Progenitor cell of endocrine pancreas (in vitro differentiated cells): ENCODE measurements around the gene DNAJC1. TPM values are rescaled to one million over a fixed set of nuclear protein-coding genes. Genes with fewer than 3 reads are reported as not detected.

Experiments used
- DNase-seq: peaks from one replicate; pipeline ENCODE4 v3.0.0; 2021; ENCODE audit warnings: low spot score; ENCODE audit not compliant: unreplicated experiment
- H3K27ac Mint-ChIP-seq: 2 replicates; pipeline ENCODE4 v1.8.0; 2021; ENCODE audit warnings: mild to moderate bottlenecking, moderate library complexity, mixed read lengths
- H3K27me3 Mint-ChIP-seq: 2 replicates; pipeline ENCODE4 v1.8.0; 2021; ENCODE audit warnings: mixed read lengths
- H3K36me3 Mint-ChIP-seq: 2 replicates; pipeline ENCODE4 v1.8.0; 2022; ENCODE audit warnings: mixed read lengths; ENCODE audit not compliant: insufficient read depth
- H3K4me1 Mint-ChIP-seq: 2 replicates; pipeline ENCODE4 v1.8.0; 2021; ENCODE audit warnings: low read depth, mixed read lengths
- H3K4me3 Mint-ChIP-seq: 2 replicates; pipeline ENCODE4 v1.8.0; 2021; ENCODE audit warnings: low read depth, mild to moderate bottlenecking, moderate library complexity, mixed read lengths
- H3K9me3 Mint-ChIP-seq: 2 replicates; pipeline ENCODE4 v1.8.0; 2021; ENCODE audit warnings: low read depth, mixed read lengths
- CTCF ChIP-seq: fragments of 200-600 bp; sonication (generic); IDR thresholded peaks from one replicate; pipeline ENCODE4 v1.5.0; 2021; ENCODE audit warnings: antibody characterized with exemption, mild to moderate bottlenecking; ENCODE audit not compliant: unreplicated experiment
- total RNA-seq: library from RNA; stranded (reverse); gene quantifications from 2 replicates; pipeline ENCODE4 v1.2.1, GENCODE V29; 2021

Gene DNAJC1
- total RNA-seq, 1 donor from 2014 or later: 28.5 TPM

- TF ChIP-seq CTCF: no peak
- H3K4me1 Mint-ChIP-seq: peaks cover 29% of the 10 kb centered on the region
- no peaks in the 10 kb centered on the region for H3K9me3 Mint-ChIP-seq
- H3K36me3 Mint-ChIP-seq: no peaks in the 10 kb centered on the region
- no peak overlapping the region for H3K27ac Mint-ChIP-seq
- DNase-seq: no peak
- no peaks in the 10 kb centered on the region for H3K27me3 Mint-ChIP-seq
- no peak overlapping the region for H3K4me3 Mint-ChIP-seq
These were observed 30.9 kb downstream of the DNAJC1 start for GRCh38 chr10:21972584-21972983.

- H3K4me1 Mint-ChIP-seq: peaks cover 9% of the 10 kb centered on the region
- no peak for DNase-seq
- peaks cover 16% of the 10 kb centered on the region for H3K9me3 Mint-ChIP-seq
- peaks cover 6% of the 10 kb centered on the region for H3K36me3 Mint-ChIP-seq
- H3K27me3 Mint-ChIP-seq: no peaks in the 10 kb centered on the region
- no peak overlapping the region for H3K4me3 Mint-ChIP-seq
- TF ChIP-seq CTCF: no peak
- no peak overlapping the region for H3K27ac Mint-ChIP-seq
These were observed 33.9 kb downstream of the DNAJC1 start for GRCh38 chr10:21969326-21970287.

- Mint-ChIP-seq H3K27me3 (no peaks in the 10 kb centered on the region), H3K27ac (no peak overlapping the region), H3K4me1 (no peaks in the 10 kb centered on the region), H3K4me3 (no peak overlapping the region), H3K9me3 (peaks cover 17% of the 10 kb centered on the region), H3K36me3 (peaks cover 6% of the 10 kb centered on the region)
- TF ChIP-seq CTCF: no peak
- DNase-seq: no peak
These were observed 38.4 kb downstream of the DNAJC1 start for GRCh38 chr10:21964983-21965665.

- DNase-seq: no peak
- Mint-ChIP-seq H3K36me3 (peaks cover 6% of the 10 kb centered on the region), H3K9me3 (peaks cover 17% of the 10 kb centered on the region), H3K4me3 (no peak overlapping the region), H3K27me3 (no peaks in the 10 kb centered on the region), H3K4me1 (no peaks in the 10 kb centered on the region), H3K27ac (no peak overlapping the region)
- TF ChIP-seq CTCF: no peak
These were observed 41.2 kb downstream of the DNAJC1 start for GRCh38 chr10:21962358-21962757.

GRCh38 chr10:21961847-21962246 lies 41.7 kb downstream of the DNAJC1 start:
- no peak overlapping the region for H3K27ac Mint-ChIP-seq
- H3K4me3 Mint-ChIP-seq: no peak overlapping the region
- no peak for DNase-seq
- H3K27me3 Mint-ChIP-seq: no peaks in the 10 kb centered on the region
- peaks cover 4% of the 10 kb centered on the region for H3K36me3 Mint-ChIP-seq
- no peaks in the 10 kb centered on the region for H3K4me1 Mint-ChIP-seq
- TF ChIP-seq CTCF: no peak
- H3K9me3 Mint-ChIP-seq: peaks cover 12% of the 10 kb centered on the region
